NCI-H187 (cell line): ENCODE measurements around the gene TMC5.
"Not testable (repeated sequence)": the region's sequence is repeated elsewhere in the genome, so short reads cannot be mapped to it uniquely, and the experiment has no call there.

Experiments used
- DNase-seq, 2 experiments: peaks; one replicate each; lab custom pipeline; 2025; lab: John Stamatoyannopoulos, UW

The TMC5 gene

DNA sequence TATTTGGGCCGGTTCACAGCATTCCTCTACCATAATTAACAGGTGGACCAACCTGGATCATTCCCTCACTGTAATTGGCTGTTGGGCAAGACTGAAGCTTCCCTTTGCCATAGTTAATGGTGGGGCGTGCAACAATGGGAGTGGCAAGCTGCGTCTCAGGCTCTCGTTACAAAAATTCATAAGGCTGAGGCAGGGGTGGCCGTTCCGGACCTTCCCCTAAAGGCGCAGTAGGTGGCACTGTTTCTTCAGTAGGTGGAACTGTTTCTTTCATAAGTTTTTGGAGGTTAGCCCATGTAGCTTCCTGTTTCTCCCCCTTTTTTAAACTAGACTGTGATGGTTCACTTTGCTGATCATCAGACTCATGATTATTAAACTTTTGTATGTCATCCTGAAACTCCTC, 17.0 kb upstream of the TMC5 start:
- no peak for DNase-seq

DNA sequence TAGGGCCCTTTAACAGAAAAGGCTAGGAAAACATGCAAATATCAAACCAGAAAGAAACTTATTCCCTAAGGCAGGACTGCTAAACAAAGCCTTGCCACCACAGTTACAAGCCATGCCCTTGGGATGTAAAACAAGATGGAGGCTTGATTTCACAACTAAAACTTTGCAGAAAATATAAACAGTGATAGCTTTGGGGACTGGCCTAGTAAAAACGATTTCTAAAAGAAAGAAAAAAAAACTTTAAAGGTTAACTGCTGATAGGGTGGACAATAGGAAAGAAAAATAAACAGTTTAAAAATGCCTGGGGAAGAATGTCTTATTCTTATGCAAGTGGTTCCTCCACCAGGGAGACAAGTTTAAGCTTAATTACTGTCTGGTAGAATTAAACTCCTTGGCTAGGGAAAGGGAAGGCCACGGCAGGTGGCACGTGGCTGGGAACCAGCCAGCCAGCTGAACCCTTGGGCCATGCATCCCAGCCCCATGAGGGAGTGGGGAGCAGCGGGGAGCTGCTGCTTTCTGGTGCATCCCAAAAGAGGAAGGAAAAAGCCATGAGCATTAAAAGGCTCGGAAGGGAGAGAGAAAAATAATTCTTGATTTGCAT, 10.7 kb upstream of the TMC5 start:
- DNase-seq, result no peak

DNA sequence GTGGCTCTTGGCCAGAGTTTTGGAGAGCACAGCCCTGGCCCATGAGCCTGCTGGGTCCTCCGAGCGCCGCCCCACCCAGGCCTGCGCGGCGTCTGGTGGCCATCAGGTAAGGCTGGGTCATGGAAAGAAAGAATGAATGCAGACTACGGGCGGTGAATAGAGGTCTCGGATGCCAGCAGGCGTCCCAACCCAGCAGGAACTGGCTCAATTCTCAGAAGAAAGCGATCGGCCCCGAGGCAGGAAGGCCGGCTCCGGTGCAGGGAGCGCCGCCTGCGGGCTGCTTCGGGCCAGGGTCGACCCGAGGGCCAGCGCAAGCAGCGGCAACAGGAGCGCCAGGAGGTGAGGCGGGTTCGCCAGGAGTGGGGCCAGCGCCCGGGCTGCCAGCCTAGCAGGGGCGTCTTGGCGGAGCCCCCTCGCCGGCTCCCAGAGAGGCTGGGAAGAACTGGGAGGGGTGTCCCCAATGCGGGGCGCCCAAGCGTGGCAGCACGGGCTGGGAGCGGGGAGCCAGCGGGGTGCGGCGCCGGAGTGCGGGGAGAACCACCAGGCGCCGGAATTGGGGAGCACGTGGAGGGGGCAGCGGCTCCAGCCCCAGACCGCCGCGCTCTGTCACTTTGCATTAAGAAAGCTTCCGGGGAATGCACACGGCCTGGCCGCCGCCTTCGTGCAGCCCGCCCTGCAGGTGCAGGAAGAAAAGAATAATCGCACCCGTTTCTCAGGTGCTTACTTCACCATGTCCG, 7.1 kb upstream of the TMC5 start:
- no peak for DNase-seq

- no peak for DNase-seq
These were observed 6.4 kb upstream of the TMC5 start for GRCh38 chr16:19411298-19411697.

- not testable (repeated sequence) for DNase-seq
These were observed 5.6 kb upstream of the TMC5 start for GRCh38 chr16:19412055-19412454.

- no peak for DNase-seq
These were observed 2.2 kb upstream of the TMC5 start for GRCh38 chr16:19415461-19415860.

GRCh38 chr16:19415918-19416317, 1.8 kb upstream of the TMC5 start:
- DNase-seq, result no peak

- DNase-seq, result no peak
These were observed 517 bp downstream of the TMC5 start for GRCh38 chr16:19418200-19418599.

- DNase-seq, result no peak
These were observed 2.0 kb downstream of the TMC5 start for GRCh38 chr16:19419698-19420075.

GRCh38 chr16:19424478-19424877, 6.8 kb downstream of the TMC5 start:
- DNase-seq, result no peak

DNA sequence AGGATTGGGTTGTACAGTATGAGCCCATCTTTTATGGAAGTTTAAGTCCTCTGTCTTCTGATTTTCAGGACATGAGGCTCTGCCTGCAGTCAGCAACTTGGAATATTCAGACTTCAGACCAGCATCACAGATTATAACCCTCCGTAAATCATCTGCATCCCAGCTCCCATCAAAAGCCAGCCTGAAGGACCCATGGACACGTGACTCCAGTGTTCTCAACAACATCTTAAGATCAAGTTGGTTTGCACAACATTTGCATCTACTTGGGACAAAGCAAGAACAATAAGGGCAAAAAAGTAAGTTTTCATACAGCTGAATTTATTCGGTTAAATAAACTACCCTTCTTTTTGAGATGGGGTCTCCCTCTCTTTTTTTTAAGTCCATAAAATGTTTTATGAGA, 12.7 kb downstream of the TMC5 start:
- no peak for DNase-seq

- no peak for DNase-seq
These were observed 14.1 kb downstream of the TMC5 start for GRCh38 chr16:19431636-19432340.

GRCh38 chr16:19432429-19432828, 14.7 kb downstream of the TMC5 start:
- no peak for DNase-seq

- DNase-seq, result no peak
These were observed 16.9 kb downstream of the TMC5 start for GRCh38 chr16:19434584-19434983.

DNA sequence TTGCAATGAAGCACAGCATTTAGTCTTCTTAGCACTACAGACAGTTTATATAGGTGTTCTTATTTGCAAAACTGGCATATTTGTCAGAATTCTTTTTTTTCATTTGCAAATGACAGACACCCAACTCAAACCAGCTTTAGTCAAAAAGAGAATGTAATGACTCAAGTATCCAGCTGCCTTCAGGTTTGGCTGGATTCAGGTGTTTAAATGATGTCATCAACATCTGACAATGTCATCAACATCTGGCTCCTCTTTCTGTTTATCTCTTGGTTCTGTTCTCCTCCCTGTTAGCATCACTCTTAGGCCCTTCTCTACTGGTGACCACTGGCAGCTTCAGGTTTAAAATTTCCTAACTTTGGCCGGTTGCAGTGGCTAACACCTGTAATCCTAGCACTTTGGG, 18.9 kb downstream of the TMC5 start:
- DNase-seq, result no peak

DNA sequence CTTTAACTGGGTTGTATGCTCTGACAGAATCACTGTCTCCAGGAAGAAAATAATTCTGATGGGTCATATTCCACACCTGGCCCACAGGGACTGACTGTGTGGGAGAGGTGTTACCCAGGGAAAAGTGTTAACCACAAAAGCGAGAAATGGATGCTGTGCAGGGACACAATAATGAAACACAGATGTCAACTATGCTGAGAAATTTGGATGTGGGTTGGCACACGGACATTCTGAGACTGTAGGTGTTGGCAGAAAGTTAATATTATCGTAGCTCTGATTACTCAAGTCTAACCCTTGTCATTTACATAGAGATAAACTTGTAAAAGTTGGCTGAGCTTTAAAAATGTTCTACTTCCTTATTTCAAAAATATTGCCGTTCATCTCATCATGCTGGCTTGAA, 19.6 kb downstream of the TMC5 start:
- DNase-seq, result no peak

DNA sequence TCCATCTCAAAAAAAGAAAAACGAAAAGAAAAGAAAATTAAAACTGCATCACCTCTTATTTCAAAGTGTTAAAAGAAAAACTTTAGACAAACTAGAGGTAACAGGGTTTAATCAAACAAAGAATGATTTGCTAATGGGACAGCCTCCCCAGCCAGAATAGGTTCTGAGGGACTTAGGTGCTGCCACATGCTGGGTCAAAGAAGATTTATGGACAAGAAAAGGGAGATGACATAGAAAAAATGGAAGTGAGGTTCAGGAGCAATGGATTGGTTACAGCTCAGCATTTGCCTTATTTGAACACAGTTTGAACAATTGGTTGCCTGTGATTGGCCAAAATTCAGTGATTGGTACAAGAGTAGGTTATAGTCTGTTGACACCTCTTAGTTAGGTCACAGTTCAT, 21.1 kb downstream of the TMC5 start:
- no peak for DNase-seq

DNA sequence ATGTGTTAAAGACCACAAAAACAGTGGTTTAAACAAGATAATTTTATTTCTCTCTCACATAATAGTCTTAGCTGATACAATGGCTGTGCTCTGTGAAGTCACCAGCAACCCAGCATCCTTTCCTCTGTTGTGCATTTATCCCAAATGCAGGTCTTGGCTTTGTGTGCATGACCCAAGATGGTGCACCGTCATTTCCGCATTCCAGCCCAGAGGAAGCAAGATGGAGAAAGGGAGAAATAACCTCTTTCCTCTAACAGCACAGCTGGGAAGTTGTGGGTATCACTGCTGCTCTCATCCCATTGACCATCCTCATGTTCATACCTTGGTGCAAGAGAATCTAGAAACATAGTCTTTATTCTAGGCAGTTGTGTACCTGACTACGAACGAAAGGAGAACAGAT, 21.8 kb downstream of the TMC5 start:
- DNase-seq, result no peak

GRCh38 chr16:19443659-19444058, 26.0 kb downstream of the TMC5 start:
- DNase-seq, result no peak

DNA sequence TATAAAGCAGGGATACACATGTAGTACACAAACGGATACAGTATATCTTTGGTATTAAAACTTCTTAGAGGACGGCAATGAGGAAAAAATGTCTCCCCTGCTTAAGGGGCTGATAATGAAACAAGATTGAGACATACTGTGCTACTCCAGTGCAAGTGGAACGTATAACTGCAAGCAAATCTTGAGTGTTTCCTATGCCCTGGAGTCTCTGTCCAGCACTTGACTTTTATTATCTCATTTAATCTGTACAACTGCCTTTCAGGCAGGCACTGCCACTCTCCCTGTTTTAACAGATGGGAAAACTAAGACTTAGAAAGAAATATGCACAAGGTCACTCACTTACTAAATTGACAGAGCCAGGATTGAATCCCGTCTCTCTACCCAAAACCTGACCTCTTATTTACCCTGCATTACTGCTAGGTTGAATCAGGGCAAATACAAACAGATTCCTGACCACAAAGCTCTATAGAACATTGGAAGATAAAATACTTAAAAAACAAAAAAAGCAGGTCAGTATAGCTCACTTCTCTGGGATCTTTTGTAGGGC, 28.7 kb downstream of the TMC5 start:
- DNase-seq, result no peak

DNA sequence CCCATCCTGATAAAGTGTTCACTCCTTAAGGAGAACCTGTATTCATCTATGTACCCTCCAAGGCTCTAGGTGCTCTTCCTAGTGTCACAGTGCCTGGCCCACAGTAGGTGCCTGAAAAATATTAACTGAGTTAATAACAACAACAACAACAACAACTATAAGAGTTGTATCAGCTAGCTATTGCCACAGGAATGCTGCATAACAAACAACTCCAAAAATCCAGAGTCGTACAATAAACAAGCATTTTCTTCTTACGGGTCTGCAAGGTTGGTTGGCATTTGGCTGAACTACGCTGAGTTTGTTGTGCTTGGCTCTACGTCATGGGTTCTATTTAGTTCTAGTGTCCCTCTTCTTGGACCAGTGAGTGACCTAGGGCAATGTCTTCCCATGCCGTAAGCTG, 29.2 kb downstream of the TMC5 start:
- no peak for DNase-seq

- no peak for DNase-seq
These were observed 32.5 kb downstream of the TMC5 start for GRCh38 chr16:19450186-19450585.

- no peak for DNase-seq
These were observed 41.2 kb downstream of the TMC5 start for GRCh38 chr16:19458722-19459379.
